ENCODE measurements around the gene SLC35C1. TPM values are rescaled to one million over a fixed set of nuclear protein-coding genes. Genes with fewer than 3 reads are reported as not detected.

SLC35C1 gene
- total and polyA plus RNA-seq, 2 donors (not counting 1 experiment from before 2014, with no cell fraction given), result 4.4 to 12.5 TPM

DNA sequence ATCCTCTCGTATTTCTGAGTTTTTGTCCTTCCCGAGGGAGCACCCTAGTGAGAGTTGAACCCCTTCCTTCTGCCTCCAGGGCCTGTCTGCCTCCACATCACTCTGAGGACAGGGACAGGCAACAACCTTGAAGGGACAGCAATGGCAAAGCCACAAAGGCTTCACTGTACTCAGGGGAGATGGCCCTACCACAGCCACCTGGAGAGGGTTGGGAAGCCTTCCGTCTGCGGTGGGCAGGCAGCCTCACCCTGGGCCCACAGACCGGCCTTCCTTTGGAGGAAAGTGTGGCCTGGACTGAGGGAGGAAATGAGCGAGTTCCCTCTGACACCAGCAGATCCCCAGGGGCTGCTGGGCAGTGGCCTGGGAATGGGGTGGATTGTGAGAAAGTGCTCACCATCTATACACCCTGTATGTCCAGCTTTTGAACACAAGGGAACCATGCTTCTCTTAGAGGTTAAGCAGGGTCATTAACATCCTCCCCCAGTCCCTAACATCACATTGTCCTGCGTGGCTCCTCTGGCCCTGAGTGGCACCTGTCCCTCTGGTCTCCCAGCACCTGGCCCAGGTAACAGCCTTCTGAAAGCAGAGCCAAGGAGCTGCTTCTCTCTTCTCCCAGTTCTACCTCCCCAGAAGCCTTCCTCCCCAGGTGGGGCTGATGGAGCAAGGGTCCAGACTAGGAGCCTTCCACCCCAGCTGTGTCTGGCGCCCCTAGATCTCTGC lies 6.8 kb downstream of the SLC35C1 start:
- WGBS (ENCODE audit: insufficient coverage), result 100% methylated on average over 5 of the region's 8 CpGs
- POLR2A ChIA-PET, result interaction anchor here (1.0 kb wide), 1 partner anchor 309 kb away, joined by 3 read pairs; no protein-coding TSS in a partner anchor
- DNase-seq, result no peak

DNA sequence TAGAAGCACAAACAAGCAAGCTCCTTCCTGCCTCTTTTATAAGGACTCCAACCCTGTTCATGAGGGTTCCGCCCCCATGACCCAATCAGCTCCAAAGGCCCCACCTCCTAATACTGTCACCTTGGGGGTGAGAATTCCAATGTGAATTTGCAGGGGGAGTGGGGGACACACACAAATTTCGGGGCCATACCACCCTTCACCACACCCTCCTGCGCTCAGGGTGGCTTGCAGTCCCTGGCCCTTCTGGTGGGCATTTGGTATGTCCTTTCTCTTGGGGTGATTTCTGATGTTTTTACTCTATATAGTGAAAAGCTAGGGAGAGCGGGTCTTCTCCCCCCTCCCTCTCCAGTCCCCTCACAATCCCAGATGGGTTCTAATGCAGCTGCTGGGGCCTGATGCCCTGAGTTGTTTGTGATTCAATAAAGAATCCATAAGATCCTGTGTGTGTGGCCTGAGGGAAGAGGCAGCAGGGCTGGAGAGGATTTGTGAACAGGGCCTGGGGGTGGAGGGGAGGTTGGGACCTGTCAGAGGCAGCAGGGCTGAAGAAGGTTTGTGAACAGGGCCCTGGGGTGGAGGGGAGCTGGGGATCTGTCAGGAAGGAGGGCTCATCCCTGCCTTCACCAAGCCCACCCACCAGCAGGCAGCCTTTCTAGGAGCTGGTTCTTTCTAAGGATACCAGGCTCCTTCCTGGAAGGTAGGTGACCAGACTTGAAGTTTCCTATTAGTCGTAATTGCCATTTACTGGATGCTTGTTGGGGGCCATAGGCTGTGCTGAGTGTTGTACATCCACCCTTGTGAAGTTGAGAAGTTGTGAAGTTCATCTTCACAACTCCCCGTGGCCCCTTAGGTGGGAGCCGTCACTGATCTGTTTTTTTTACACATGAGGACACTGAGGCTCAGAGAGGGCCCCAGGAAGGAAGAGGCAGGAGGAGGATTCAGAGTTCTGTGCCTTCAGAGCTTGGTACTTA lies 7.9 kb downstream of the SLC35C1 start:
- Histone ChIP-seq H3K27me3 (replicated peaks in 1 of 4; ENCODE audit: control extremely low read depth in 1 of 4, control insufficient read depth in 3 of 4, insufficient read depth in 4 of 4, low read length in 3 of 4) (no peaks in the 10 kb centered on the region), H3K36me3 (replicated peaks in 1 of 2; ENCODE audit: control extremely low read depth in 1 of 2, control insufficient read depth in 1 of 2, extremely low read depth in 1 of 2, insufficient read depth in 2 of 2, low read length in 1 of 2) (peaks cover 0 to 29% of the 10 kb centered on the region in 2 experiments), H3K4me2 (replicated peaks; ENCODE audit: low read depth, low read length, poor library complexity, severe bottlenecking) (no peak overlapping the region), H3K9ac (ENCODE audit: low read length) (no peak overlapping the region), H3K4me3 (ENCODE audit: control extremely low read depth in 1 of 5, extremely low read depth in 1 of 5, insufficient read depth in 1 of 5, low read depth in 2 of 5, low read length in 4 of 5) (no peak overlapping the region), H3K79me2 (ENCODE audit: control insufficient read depth, insufficient read depth, low read length) (no peaks in the 10 kb centered on the region), H4K20me1 (ENCODE audit: control insufficient read depth, insufficient read depth, low read length, poor library complexity, severe bottlenecking) (peaks cover 10% of the 10 kb centered on the region), H2AFZ (ENCODE audit: insufficient read depth, low read depth, low read length, poor library complexity, severe bottlenecking) (no peak overlapping the region), H3K9me3 (ENCODE audit: control extremely low read depth in 1 of 3, control insufficient read depth in 2 of 3, insufficient read depth in 1 of 3, low read length in 2 of 3) (peaks cover 0 to 1% (median 0%) of the 10 kb centered on the region in 3 donors), H3K4me1 (ENCODE audit: control insufficient read depth in 2 of 2, insufficient read depth in 2 of 2, low read length in 2 of 2) (peaks cover 13 to 18% of the 10 kb centered on the region in 2 donors), H3K27ac (ENCODE audit: low read length in 2 of 2) (no peak overlapping the region)
- intact Hi-C loops (cut with micrococcal nuclease), result no loop called here
- ATAC-seq (ENCODE audit: low read depth), result no peak
- Mint-ChIP-seq H3K4me1 (peaks cover 35% of the 10 kb centered on the region), H3K4me3 (no peak overlapping the region), H3K9me3 (ENCODE audit: insufficient read depth) (no peaks in the 10 kb centered on the region), H3K27me3 (no peaks in the 10 kb centered on the region), H3K27ac (no peak overlapping the region)
- ChIA-PET POLR2A (interaction anchor here (1.0 kb wide), 1 partner anchor 308 kb away, joined by 3 read pairs; no protein-coding TSS in a partner anchor), CTCF (no interaction called here)
- 92% methylated on average over 2 of the region's 7 CpGs for WGBS (ENCODE audit: insufficient coverage)
- DNase-seq, result no peak
- TF ChIP-seq EZH2 (IDR thresholded peaks at IDR 0.05; ENCODE audit: borderline replicate concordance, insufficient read depth, low read depth, low read length, poor library complexity, severe bottlenecking), result no peak
- no peak for TF ChIP-seq CTCF (IDR thresholded peaks at IDR 0.05)

More for the DNA sequence above, 6.8 kb downstream of the SLC35C1 start:
- Mint-ChIP-seq H3K4me1 (peaks cover 35% of the 10 kb centered on the region), H3K27me3 (no peaks in the 10 kb centered on the region), H3K27ac (no peak overlapping the region), H3K9me3 (ENCODE audit: insufficient read depth) (no peaks in the 10 kb centered on the region), H3K4me3 (no peak overlapping the region)
- no peak overlapping the region for H2AFZ ChIP-seq (ENCODE audit: insufficient read depth, low read depth, low read length, poor library complexity, severe bottlenecking)
- H3K27ac ChIP-seq (ENCODE audit: low read length in 2 of 2), result no peak overlapping the region
- CTCF ChIA-PET, result no interaction called here
- peaks cover 13 to 18% of the 10 kb centered on the region in 2 donors for H3K4me1 ChIP-seq (ENCODE audit: control insufficient read depth in 2 of 2, insufficient read depth in 2 of 2, low read length in 2 of 2)
- H4K20me1 ChIP-seq (ENCODE audit: control insufficient read depth, insufficient read depth, low read length, poor library complexity, severe bottlenecking), result peaks cover 14% of the 10 kb centered on the region
- H3K9me3 ChIP-seq (ENCODE audit: control extremely low read depth in 1 of 3, control insufficient read depth in 2 of 3, insufficient read depth in 1 of 3, low read length in 2 of 3), result no peaks in the 10 kb centered on the region
- H3K4me3 ChIP-seq (ENCODE audit: control extremely low read depth in 1 of 5, extremely low read depth in 1 of 5, insufficient read depth in 1 of 5, low read depth in 2 of 5, low read length in 4 of 5), result no peak overlapping the region
- no peak overlapping the region for H3K4me2 ChIP-seq (replicated peaks; ENCODE audit: low read depth, low read length, poor library complexity, severe bottlenecking)
- no peak overlapping the region for H3K9ac ChIP-seq (ENCODE audit: low read length)
- TF ChIP-seq EZH2 (IDR thresholded peaks at IDR 0.05; ENCODE audit: borderline replicate concordance, insufficient read depth, low read depth, low read length, poor library complexity, severe bottlenecking), result no peak
- no peak for ATAC-seq (ENCODE audit: low read depth)
- peaks cover 9% of the 10 kb centered on the region for H3K79me2 ChIP-seq (ENCODE audit: control insufficient read depth, insufficient read depth, low read length)
- H3K27me3 ChIP-seq (replicated peaks in 1 of 4; ENCODE audit: control extremely low read depth in 1 of 4, control insufficient read depth in 3 of 4, insufficient read depth in 4 of 4, low read length in 3 of 4), result no peaks in the 10 kb centered on the region
- H3K36me3 ChIP-seq (replicated peaks in 1 of 2; ENCODE audit: control extremely low read depth in 1 of 2, control insufficient read depth in 1 of 2, extremely low read depth in 1 of 2, insufficient read depth in 2 of 2, low read length in 1 of 2), result peaks cover 0 to 29% of the 10 kb centered on the region in 2 experiments
- intact Hi-C loops (cut with micrococcal nuclease), result no loop called here

All from B cell (primary cell).